HEK293 (cell line): ENCODE results near the gene LRRC51.

Source experiments
- CTCF ChIA-PET: fragments of 350-600 bp; formaldehyde crosslinking; extraction: SDS; loops from one replicate; lab custom pipeline; 2021; ENCODE audit warnings: antibody characterized with exemption; lab: Yijun Ruan, JAX
- POLR2A ChIA-PET: fragments of 300-600 bp; formaldehyde crosslinking; extraction: SDS; loops from one replicate; lab custom pipeline; 2020; ENCODE audit warnings: antibody characterized with exemption, inconsistent platforms; lab: Yijun Ruan, JAX
- H3K27ac ChIP-seq: fragments of 200-500 bp; sonication (Bioruptor generic); 2 replicates; pipeline ENCODE4 v1.5.1; 2014; ENCODE audit warnings: low read depth, low read length, control low read depth, inconsistent platforms; ENCODE audit errors: extremely low read depth
- H3K36me3 ChIP-seq, 2 experiments: fragments of 200-500 bp in 1 of 2; sonication (Bioruptor generic) in 1 of 2; 1 replicate in 1 of 2; 2 replicates in 1 of 2; pipeline ENCODE4 v1.5.1; 2014 to 2017; ENCODE audit warnings: inconsistent platforms in 2 of 2, low read length in 2 of 2; ENCODE audit not compliant: control insufficient read depth in 2 of 2, insufficient read depth in 1 of 2
- H3K4me1 ChIP-seq: fragments of 200-500 bp; sonication (Bioruptor generic); 2 replicates; pipeline ENCODE4 v1.5.1; 2014; ENCODE audit warnings: mild to moderate bottlenecking, low read length, inconsistent platforms; ENCODE audit not compliant: control insufficient read depth, insufficient read depth
- H3K4me3 ChIP-seq: 2 replicates; pipeline ENCODE4 v1.5.1; 2011; ENCODE audit warnings: low read depth, mild to moderate bottlenecking, control low read depth, low read length, moderate library complexity
- H3K9me3 ChIP-seq: fragments of 200-500 bp; sonication (Bioruptor generic); 2 replicates; pipeline ENCODE4 v1.5.1; 2014; ENCODE audit warnings: low read depth, low read length, inconsistent platforms; ENCODE audit not compliant: control insufficient read depth, insufficient read depth
- EGR2 ChIP-seq: fragments of 450-650 bp; formaldehyde crosslinking; IDR thresholded peaks from 2 replicates; pipeline ENCODE4 v1.5.1; 2016; ENCODE audit warnings: low read depth, missing biosample characterization, missing genetic modification characterization
- HOXD13 ChIP-seq: sonication (generic); formaldehyde crosslinking; IDR thresholded peaks from 2 replicates; pipeline ENCODE4 v1.8.0; 2022; ENCODE audit warnings: missing genetic modification reagents, borderline replicate concordance
- KLF16 ChIP-seq: fragments of 450-650 bp; formaldehyde crosslinking; IDR thresholded peaks from 2 replicates; pipeline ENCODE4 v1.5.1; 2017; ENCODE audit warnings: missing biosample characterization, missing genetic modification characterization
- PATZ1 ChIP-seq: fragments of 450-650 bp; formaldehyde crosslinking; IDR thresholded peaks from 2 replicates; pipeline ENCODE4 v1.5.1; 2016; ENCODE audit warnings: missing biosample characterization, missing genetic modification characterization
- ZBTB48 ChIP-seq: fragments of 450-650 bp; formaldehyde crosslinking; IDR thresholded peaks from 2 replicates; pipeline ENCODE4 v1.5.1; 2016; ENCODE audit warnings: missing biosample characterization, missing genetic modification characterization
- ZFHX2 ChIP-seq: fragments of 450-650 bp; formaldehyde crosslinking; conservative IDR thresholded peaks from 2 replicates; pipeline ENCODE4 v1.5.1; 2016; ENCODE audit warnings: missing biosample characterization, missing genetic modification characterization
- ZFP41 ChIP-seq: fragments of 450-650 bp; formaldehyde crosslinking; IDR thresholded peaks from 2 replicates; pipeline ENCODE4 v1.5.1; 2016; ENCODE audit warnings: missing biosample characterization, missing genetic modification characterization, borderline replicate concordance
- ZIC2 ChIP-seq: fragments of 450-650 bp; formaldehyde crosslinking; IDR thresholded peaks from 2 replicates; pipeline ENCODE4 v1.5.1; 2016; ENCODE audit warnings: missing biosample characterization, missing genetic modification characterization
- ZNF18 ChIP-seq: fragments of 450-650 bp; formaldehyde crosslinking; IDR thresholded peaks from 2 replicates; pipeline ENCODE4 v1.5.1; 2016; ENCODE audit warnings: missing biosample characterization, missing genetic modification characterization
- ZNF2 ChIP-seq: fragments of 450-650 bp; formaldehyde crosslinking; IDR thresholded peaks from 2 replicates; pipeline ENCODE4 v1.5.1; 2016; ENCODE audit warnings: missing biosample characterization, missing genetic modification characterization
- ZNF341 ChIP-seq: fragments of 450-650 bp; formaldehyde crosslinking; IDR thresholded peaks from 2 replicates; pipeline ENCODE4; 2016; ENCODE audit warnings: low read depth, missing biosample characterization, missing genetic modification characterization
- ZNF544 ChIP-seq: fragments of 450-650 bp; formaldehyde crosslinking; IDR thresholded peaks from 2 replicates; pipeline ENCODE4 v1.5.0; 2017; ENCODE audit warnings: missing biosample characterization, missing genetic modification characterization
- ZNF645 ChIP-seq: fragments of 450-650 bp; formaldehyde crosslinking; IDR thresholded peaks from 2 replicates; pipeline ENCODE4; 2016; ENCODE audit warnings: missing biosample characterization, missing genetic modification characterization
- TF ChIP-seq, protein P1 (sequence below): fragments of 450-650 bp; formaldehyde crosslinking; IDR thresholded peaks from 2 replicates; pipeline ENCODE4 v1.5.1; 2017; ENCODE audit warnings: missing biosample characterization, missing genetic modification characterization
- TF ChIP-seq, protein P2 (sequence below): fragments of 450-650 bp; formaldehyde crosslinking; IDR thresholded peaks from 2 replicates; pipeline ENCODE4 v1.5.1; 2016; ENCODE audit warnings: missing biosample characterization, missing genetic modification characterization, borderline replicate concordance

LRRC51 gene

DNA sequence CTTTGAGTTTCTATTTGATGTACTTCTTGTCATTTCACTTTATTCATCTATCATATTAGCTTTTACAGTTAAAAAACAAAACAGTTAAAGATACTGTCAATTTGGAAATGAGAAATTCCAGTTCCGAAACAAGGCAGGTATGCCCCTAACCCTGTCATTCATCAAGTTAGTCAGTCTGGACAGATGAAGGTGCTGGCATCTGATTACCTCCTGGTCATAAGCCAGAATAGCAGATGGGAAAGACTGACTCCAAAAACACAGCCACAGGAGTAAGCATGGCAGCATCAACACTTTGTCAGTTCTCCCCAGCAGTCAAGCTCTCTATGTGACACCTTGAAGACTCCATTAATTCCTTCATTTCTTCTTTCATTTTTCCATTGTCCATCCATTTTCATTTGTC, 4.3 kb downstream of the LRRC51 start:
- peaks cover 0 to 24% of the 10 kb centered on the region in 2 experiments; a peak in 1 of 3 replicates for H3K36me3 ChIP-seq
- POLR2A ChIA-PET = interaction anchor here (0.6 to 1.1 kb wide), 3 partner anchors 16 to 89 kb away, joined by 3 to 4 read pairs (median 3); no protein-coding TSS in a partner anchor
- H3K9me3 ChIP-seq = no peaks in the 10 kb centered on the region
- no peak overlapping the region for H3K4me3 ChIP-seq
- H3K27ac ChIP-seq = no peak overlapping the region
- CTCF ChIA-PET = interaction anchor here (0.6 to 4.7 kb wide), 4 partner anchors 17 to 352 kb away, joined by 3 to 60 read pairs (median 3); no protein-coding TSS in a partner anchor
- no peaks in the 10 kb centered on the region for H3K4me1 ChIP-seq
- TF ChIP-seq ZFP41 (tag by site-specific recombination) (no peak), HOXD13 (CRISPR knock-in tag) (no peak), ZNF341 (no peak), KLF16 (tag by site-specific recombination) (no peak), PATZ1 (no peak), ZIC2 (tag by site-specific recombination) (no peak)
- TF ChIP-seq, protein P1, sequence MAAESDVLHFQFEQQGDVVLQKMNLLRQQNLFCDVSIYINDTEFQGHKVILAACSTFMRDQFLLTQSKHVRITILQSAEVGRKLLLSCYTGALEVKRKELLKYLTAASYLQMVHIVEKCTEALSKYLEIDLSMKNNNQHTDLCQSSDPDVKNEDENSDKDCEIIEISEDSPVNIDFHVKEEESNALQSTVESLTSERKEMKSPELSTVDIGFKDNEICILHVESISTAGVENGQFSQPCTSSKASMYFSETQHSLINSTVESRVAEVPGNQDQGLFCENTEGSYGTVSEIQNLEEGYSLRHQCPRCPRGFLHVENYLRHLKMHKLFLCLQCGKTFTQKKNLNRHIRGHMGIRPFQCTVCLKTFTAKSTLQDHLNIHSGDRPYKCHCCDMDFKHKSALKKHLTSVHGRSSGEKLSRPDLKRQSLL (tag by site-specific recombination) = no peak
- TF ChIP-seq, protein P2, sequence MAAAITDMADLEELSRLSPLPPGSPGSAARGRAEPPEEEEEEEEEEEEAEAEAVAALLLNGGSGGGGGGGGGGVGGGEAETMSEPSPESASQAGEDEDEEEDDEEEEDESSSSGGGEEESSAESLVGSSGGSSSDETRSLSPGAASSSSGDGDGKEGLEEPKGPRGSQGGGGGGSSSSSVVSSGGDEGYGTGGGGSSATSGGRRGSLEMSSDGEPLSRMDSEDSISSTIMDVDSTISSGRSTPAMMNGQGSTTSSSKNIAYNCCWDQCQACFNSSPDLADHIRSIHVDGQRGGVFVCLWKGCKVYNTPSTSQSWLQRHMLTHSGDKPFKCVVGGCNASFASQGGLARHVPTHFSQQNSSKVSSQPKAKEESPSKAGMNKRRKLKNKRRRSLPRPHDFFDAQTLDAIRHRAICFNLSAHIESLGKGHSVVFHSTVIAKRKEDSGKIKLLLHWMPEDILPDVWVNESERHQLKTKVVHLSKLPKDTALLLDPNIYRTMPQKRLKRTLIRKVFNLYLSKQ (tag by site-specific recombination) = no peak

DNA sequence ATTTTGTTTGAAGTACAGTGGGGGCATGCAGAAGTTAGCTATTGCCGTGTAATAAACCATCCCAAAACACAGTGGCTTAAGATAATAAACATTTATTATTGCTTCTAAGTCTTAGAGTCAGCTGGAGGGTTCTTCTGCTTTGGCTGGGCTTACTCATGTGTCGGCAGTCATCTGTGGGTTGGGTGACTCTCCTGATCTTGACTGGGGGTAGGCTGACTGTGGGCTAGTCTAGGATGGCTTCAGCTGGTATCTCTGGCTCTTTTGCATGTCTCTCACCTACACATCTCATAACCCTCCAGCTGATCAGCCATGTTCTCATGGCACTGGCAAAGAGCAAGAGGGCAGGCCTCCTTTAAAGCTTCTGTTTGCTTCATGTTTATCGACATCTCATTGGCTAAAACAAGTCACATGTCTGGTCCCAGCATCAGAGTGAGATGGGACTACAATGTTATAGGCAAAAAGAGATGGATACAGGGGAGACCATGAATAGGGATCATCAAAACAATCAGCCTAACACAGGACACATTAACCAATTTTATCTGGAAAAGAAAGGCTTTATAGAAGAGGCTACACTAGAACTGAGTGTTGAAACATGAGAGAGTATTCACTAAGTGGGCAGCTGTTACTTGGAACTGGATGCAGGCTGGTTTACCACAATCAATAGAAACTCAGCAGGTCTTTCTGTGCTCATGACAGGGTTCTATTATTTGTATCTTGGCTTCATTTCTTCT, 5.1 kb downstream of the LRRC51 start:
- ChIA-PET CTCF (interaction anchor here (0.6 to 4.7 kb wide), 4 partner anchors 59 to 107 kb away, joined by 3 to 60 read pairs (median 4); no protein-coding TSS in a partner anchor), POLR2A (interaction anchor here (0.7 to 1.1 kb wide), 3 partner anchors 15 to 90 kb away, joined by 3 to 4 read pairs (median 3); partner anchors contain the start of gene ANAPC15)
- H3K4me1 ChIP-seq = no peaks in the 10 kb centered on the region
- no peaks in the 10 kb centered on the region for H3K9me3 ChIP-seq
- peaks cover 0 to 32% of the 10 kb centered on the region in 2 experiments; a peak in 1 of 3 replicates for H3K36me3 ChIP-seq
- H3K27ac ChIP-seq = no peak overlapping the region
- no peak for TF ChIP-seq ZNF18 (tag by site-specific recombination)
- TF ChIP-seq ZFHX2 (tag by site-specific recombination) = 0 out of 2 replicates have a peak, but pooled peaks have one; percentile 21
- 0 out of 2 replicates have a peak, but pooled peaks have one; percentile 28 for TF ChIP-seq EGR2 (tag by site-specific recombination)
- no peak overlapping the region for H3K4me3 ChIP-seq

- POLR2A ChIA-PET = no interaction called here
- Histone ChIP-seq H3K4me3 (no peak overlapping the region), H3K9me3 (no peaks in the 10 kb centered on the region), H3K36me3 (peaks cover 0 to 38% of the 10 kb centered on the region in 2 experiments; a peak in 1 of 3 replicates), H3K27ac (no peak overlapping the region), H3K4me1 (no peaks in the 10 kb centered on the region)
- CTCF ChIA-PET = interaction anchor here (4.7 kb wide), 1 partner anchor 63 kb away, joined by 60 read pairs; no protein-coding TSS in a partner anchor
- TF ChIP-seq ZBTB48 (tag by site-specific recombination) (no peak), ZNF2 (no peak), ZNF645 (no peak), ZNF544 (tag by site-specific recombination) (no peak)
These were observed 7.6 kb downstream of the LRRC51 start for GRCh38 chr11:72088076-72088808.
